Measurements from ENCODE around the gene STING1.
A peak's percentile ranks its signal among the peaks of the same experiment; 100 is the strongest.

STING1 gene

DNA sequence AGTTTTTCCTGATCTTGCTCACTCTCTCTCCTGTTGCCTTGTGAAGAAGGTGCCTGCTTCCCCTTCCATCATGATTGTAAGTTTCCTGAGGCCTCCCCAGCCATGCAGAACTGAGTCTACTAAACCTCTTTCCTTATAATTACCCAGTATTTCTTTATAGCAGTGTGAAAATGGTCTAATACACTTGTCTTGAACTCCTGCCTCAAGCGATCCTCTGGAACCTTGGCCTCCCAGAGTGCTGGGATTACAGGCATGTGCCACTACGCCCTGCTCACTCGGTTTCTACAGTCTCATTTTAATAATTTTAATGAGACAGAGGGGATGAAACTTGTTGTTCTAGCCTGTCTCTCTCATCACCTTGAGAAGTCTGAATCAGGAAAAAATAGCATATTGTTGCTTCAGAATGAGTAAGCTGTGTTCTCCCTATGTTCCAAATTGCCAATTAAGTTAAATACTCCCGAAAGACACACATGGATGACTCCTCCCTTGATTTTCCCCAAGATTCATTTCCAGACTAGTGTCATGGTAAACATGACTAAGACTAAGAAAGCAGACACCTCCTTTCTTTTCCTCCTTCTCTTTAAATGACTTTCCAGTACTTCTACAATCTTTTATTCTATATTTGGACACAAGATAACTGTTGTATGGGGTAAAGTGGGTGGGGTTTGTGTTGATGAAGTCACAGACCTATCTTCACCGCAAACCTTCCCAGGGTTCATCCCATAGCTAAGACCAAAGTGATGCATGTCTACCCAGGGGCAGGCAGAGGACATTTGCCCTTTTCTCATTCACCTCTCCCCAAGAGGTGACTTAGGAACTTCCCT is 35.4 kb downstream of the STING1 start:
- TF ChIP-seq POLR2AphosphoS5 (IDR thresholded peaks at IDR 0.05; ENCODE audit: low read depth, low read length) (no peak), TAF1 (IDR thresholded peaks at IDR 0.05; ENCODE audit: borderline replicate concordance, insufficient read depth, low read length) (no peak), SIN3A (IDR thresholded peaks at IDR 0.05; ENCODE audit: borderline replicate concordance, insufficient read depth, low read length) (no peak), REST (IDR thresholded peaks at IDR 0.05; ENCODE audit: insufficient read depth in 1 of 2, low read depth in 2 of 2, low read length in 2 of 2) (no peak), FOXP2 (optimal IDR thresholded peaks at IDR 0.05; ENCODE audit: borderline replicate concordance, extremely low read depth, extremely low read length, insufficient read depth) (no peak)

DNA sequence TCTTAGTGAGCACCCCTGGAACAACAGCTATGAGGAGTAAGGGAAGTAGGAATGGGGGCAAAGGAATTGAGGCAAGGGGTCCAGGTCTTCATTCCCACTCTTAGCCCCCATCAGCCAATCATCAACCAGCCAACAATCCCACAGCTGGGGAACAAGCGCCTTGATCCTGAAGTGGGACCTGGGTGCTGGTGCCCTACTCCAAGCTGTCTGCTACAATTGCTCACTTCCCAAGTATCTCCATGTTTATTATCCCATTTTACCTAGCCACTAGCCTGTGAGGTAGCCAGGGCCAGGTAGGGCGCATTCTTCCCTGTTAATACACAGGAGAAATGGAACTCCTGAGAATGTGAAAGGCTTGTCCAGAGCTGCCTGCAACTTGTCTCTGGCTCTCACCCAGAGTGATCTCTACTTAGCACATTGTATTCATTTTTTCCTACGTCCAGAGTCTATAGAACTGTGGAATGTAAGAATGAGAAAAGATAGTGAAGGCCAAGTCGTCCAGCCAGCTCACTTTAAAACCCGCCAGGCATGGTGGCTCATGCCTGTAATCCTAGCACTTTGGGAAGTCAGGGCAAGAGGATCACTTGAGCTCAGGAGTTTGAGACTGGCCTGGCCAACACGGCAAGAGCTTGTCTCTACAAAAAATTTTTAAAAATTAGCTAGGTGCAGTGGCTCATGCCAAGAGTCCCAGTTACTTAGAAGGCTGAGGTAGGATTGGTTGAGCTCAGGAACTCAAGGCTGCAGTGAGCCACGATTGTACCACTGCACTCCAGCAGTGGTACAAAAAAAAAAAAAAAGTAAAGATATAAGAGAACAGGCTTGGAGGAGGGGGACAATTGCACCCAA is 37.0 kb downstream of the STING1 start:
- TF ChIP-seq FOXP2 (optimal IDR thresholded peaks at IDR 0.05; ENCODE audit: borderline replicate concordance, extremely low read depth, extremely low read length, insufficient read depth) = no peak
- TF ChIP-seq REST (IDR thresholded peaks at IDR 0.05; ENCODE audit: insufficient read depth in 1 of 2, low read depth in 2 of 2, low read length in 2 of 2) = no peak
- no peak for TF ChIP-seq SIN3A (IDR thresholded peaks at IDR 0.05; ENCODE audit: borderline replicate concordance, insufficient read depth, low read length)
- TF ChIP-seq TAF1 (IDR thresholded peaks at IDR 0.05; ENCODE audit: borderline replicate concordance, insufficient read depth, low read length) = no peak
- TF ChIP-seq POLR2AphosphoS5 (IDR thresholded peaks at IDR 0.05; ENCODE audit: low read depth, low read length) = no peak

DNA sequence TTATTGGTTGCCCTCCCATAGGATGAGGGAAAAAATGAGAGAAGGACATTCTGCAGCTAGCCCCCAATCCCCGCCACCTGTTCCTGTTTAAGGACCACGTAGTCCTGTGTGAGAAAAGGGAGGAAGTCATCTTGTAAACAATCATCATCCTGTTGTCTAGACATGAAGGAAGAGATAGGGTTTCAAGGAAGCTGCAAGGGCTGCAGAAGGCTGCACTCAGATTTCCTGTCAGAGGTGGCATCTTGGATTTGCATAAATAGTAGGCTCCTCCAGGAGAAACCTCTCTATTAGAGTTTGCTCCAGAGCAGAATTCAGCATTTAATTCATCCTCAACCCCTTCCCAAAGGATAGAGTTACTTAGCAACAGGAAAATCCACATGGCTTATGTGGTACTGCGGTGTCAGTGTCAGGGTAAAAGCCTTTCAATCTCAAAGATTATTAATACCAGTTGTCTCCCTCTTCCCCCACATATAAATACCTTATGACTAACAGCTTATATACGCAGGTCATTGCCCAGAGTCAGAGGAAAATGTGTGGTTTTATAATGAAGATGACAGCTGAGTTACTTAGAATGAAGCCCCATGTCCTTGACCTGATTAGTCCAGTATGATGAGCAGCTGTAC is 38.6 kb downstream of the STING1 start:
- TF ChIP-seq POLR2AphosphoS5 (IDR thresholded peaks at IDR 0.05; ENCODE audit: low read depth, low read length) = no peak
- peak; percentile 90 for TF ChIP-seq FOXP2 (optimal IDR thresholded peaks at IDR 0.05; ENCODE audit: borderline replicate concordance, extremely low read depth, extremely low read length, insufficient read depth)

GRCh38 chr5:139439013-139439903 is 43.3 kb downstream of the STING1 start, which contains the start of gene DNAJC18:
Gene DNAJC18 (minus strand): TSS chr5:139439525. CDS start chr5:139439445, 80 bp downstream.
- TF ChIP-seq SIN3A (IDR thresholded peaks at IDR 0.05; ENCODE audit: borderline replicate concordance, insufficient read depth, low read length) = no peak
- 0 out of 2 replicates have a peak, but pooled peaks have one; percentile 45 for TF ChIP-seq TAF1 (IDR thresholded peaks at IDR 0.05; ENCODE audit: borderline replicate concordance, insufficient read depth, low read length)
- TF ChIP-seq POLR2AphosphoS5 (IDR thresholded peaks at IDR 0.05; ENCODE audit: low read depth, low read length) = peak; percentile 33; the same call in 1 of the 2 replicates

- TF ChIP-seq SIN3A (IDR thresholded peaks at IDR 0.05; ENCODE audit: borderline replicate concordance, insufficient read depth, low read length) = no peak
Observed at GRCh38 chr5:139438707-139439012, 43.9 kb downstream of the STING1 start.

GRCh38 chr5:139435676-139436075 is 46.9 kb downstream of the STING1 start:
- no peak for TF ChIP-seq REST (IDR thresholded peaks at IDR 0.05; ENCODE audit: insufficient read depth in 1 of 2, low read depth in 2 of 2, low read length in 2 of 2)
- TF ChIP-seq POLR2AphosphoS5 (IDR thresholded peaks at IDR 0.05; ENCODE audit: low read depth, low read length) = no peak
